A673 (cell line): ENCODE data around the gene ARHGEF19.

Experiments used
- EZH2 ChIP-seq: fragments of 200-600 bp; sonication (generic); IDR thresholded peaks from 2 replicates; pipeline ENCODE4 v1.6.1; 2017; ENCODE audit warnings: borderline replicate concordance, low read depth, mild to moderate bottlenecking, mixed read lengths, antibody characterized with exemption, low read length; ENCODE audit not compliant: poor library complexity, severe bottlenecking
- TF ChIP-seq, protein P1 (sequence below): fragments of 300-800, 200-600 bp; sonication (generic); conservative IDR thresholded peaks from 2 replicates; pipeline ENCODE4 v1.5.1; 2017; ENCODE audit warnings: low read depth, mild to moderate bottlenecking, antibody characterized with exemption, low read length, moderate library complexity, mixed read lengths

DNA sequence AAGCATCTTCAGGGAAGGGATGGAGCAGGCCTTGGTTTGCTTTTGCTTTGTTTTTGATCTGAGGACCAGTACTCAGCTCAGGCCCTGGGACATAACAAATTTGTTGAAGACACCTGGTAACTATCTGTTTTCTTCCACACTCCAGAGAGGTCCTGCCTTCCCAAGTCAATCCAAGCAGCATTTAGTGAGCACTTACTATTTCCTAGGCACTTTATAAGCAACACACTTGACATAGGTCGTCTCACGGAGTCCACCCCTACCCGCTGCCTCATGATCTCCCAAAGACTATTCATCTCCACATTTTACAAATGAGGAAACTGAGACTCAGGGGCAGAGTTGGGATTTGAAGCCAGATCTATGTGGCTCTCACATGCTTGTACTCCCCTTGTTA is 42.2 kb downstream of the ARHGEF19 start:
- no peak for TF ChIP-seq EZH2
- TF ChIP-seq, protein P1, sequence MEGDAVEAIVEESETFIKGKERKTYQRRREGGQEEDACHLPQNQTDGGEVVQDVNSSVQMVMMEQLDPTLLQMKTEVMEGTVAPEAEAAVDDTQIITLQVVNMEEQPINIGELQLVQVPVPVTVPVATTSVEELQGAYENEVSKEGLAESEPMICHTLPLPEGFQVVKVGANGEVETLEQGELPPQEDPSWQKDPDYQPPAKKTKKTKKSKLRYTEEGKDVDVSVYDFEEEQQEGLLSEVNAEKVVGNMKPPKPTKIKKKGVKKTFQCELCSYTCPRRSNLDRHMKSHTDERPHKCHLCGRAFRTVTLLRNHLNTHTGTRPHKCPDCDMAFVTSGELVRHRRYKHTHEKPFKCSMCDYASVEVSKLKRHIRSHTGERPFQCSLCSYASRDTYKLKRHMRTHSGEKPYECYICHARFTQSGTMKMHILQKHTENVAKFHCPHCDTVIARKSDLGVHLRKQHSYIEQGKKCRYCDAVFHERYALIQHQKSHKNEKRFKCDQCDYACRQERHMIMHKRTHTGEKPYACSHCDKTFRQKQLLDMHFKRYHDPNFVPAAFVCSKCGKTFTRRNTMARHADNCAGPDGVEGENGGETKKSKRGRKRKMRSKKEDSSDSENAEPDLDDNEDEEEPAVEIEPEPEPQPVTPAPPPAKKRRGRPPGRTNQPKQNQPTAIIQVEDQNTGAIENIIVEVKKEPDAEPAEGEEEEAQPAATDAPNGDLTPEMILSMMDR: no peak
